Fibroblast of mammary gland (primary cell): Measurements from ENCODE around the gene GNA15.

Source experiments
- DNase-seq: peaks from one replicate; pipeline ENCODE4 v3.0.0-alpha.2; 2010; ENCODE audit warnings: low read depth
- H3K4me3 ChIP-seq: 2 replicates; pipeline ENCODE4 v1.5.1; 2011; ENCODE audit warnings: low read depth, mild to moderate bottlenecking, low read length, moderate library complexity; ENCODE audit not compliant: control insufficient read depth
- TF ChIP-seq, protein P1 (sequence below): conservative IDR thresholded peaks from 2 replicates; pipeline ENCODE4 v1.5.1; 2011; ENCODE audit warnings: low read depth, low read length, inconsistent platforms; ENCODE audit not compliant: control insufficient read depth, insufficient read depth

The GNA15 gene

DNA sequence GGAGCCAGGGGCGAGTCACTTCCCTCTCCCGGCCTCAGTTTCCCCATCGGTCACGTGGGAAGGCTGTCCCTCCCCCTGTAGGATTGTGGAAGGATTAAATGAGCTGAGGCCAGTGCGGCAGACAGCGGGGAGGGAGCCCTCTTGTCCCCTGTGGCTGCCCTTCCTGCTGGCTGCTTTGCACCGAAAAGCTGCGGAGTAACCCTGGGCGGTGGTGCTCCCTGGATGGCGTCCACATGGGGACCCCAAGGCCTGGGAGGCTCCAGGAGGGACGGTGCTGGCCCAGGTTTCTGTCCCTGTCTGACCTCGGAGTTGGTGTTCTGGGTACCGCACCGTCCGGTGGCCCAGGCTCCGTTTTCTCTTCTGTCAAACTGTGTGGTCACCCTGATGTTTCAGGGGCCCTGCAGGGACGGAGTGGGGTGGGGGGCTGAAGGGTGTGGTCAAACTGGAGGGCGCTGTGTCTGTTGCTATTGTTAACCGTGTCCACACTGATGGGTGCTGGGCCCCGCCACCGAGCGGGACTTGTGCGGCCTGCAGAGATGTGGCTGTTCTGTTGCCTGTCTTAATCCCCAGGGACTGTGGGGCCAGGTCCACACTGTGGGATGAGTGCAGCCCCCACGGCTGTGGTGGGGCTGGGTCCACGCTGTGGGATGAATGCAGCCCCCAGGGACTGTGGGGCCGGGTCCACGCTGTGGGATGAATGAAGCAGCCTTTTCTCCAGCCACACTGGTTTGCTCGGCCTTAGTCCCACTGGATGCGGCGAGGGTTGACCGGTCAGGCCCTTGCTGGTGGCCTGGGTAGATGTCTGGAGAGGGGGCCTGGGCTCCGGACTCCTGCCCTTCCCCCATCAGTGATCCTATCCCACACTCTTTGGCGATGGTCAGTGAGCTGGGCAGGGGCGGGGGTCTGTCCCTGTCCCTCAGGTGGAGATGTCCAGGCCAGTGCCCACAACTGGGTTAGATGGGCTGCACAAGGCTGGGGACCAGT is 34.8 kb upstream of the GNA15 start:
- H3K4me3 ChIP-seq: no peak overlapping the region
- TF ChIP-seq, protein P1, sequence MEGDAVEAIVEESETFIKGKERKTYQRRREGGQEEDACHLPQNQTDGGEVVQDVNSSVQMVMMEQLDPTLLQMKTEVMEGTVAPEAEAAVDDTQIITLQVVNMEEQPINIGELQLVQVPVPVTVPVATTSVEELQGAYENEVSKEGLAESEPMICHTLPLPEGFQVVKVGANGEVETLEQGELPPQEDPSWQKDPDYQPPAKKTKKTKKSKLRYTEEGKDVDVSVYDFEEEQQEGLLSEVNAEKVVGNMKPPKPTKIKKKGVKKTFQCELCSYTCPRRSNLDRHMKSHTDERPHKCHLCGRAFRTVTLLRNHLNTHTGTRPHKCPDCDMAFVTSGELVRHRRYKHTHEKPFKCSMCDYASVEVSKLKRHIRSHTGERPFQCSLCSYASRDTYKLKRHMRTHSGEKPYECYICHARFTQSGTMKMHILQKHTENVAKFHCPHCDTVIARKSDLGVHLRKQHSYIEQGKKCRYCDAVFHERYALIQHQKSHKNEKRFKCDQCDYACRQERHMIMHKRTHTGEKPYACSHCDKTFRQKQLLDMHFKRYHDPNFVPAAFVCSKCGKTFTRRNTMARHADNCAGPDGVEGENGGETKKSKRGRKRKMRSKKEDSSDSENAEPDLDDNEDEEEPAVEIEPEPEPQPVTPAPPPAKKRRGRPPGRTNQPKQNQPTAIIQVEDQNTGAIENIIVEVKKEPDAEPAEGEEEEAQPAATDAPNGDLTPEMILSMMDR: no peak
- no peak for DNase-seq

DNA sequence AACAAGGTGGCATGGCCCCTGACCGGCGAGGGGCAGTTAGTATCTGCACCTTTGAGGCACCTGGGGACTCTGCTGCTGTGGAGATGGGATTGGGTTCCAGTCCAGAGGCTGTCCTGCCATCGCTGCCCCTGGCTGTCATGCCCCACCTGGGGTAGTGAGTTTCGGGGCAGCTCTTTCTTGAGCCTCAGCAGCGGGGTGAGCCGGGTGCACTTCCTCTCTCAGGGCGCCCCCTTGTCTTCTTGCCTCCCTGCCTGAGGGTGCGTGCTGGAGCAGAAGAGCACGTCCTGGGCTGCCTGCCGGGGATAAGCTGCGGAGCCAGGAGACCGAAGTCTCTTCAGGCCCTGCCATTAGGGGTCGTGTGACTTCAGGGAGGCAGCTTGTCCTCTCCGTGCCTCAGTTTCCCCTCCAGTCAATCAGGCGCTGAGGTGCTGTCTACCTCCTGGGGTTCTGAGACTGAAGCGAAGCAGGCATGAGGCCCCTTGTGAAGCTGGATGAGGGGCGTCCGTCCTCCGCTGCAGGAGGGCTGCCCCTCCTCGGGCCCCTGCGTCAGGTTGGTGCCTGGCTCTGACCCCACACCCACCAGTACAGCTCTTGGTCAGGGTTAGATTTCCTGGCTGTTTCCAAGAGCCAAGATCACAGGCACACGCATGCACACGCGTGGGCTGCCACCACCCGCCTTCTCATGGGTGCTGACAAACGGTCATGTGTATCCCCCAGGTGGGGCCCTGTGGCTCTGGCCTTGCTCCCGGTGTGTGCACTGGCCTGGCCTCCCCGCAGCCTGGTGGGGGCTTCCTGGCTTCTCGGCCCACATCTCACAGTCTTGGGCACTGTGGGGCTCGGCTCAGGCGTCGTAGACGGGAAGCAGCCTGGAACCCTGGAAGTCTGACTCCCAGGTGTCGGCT is 33.3 kb upstream of the GNA15 start:
- TF ChIP-seq, protein P1: no peak
- no peak overlapping the region for H3K4me3 ChIP-seq
- DNase-seq: no peak

DNA sequence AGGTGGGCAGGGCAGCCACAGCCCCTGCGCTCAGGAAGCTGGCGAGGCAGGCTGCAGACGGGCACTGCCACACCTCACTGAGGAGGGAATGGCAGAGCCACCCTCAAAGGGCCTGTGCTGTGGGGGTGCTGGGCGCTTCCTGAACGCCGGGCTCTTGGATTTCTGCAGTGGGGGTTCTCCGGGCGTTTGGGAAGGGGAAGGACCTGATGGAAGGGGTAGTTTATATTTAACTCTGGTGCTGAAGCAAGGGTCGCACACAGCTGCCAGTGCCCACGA is 31.2 kb upstream of the GNA15 start:
- TF ChIP-seq, protein P1: no peak
- no peak overlapping the region for H3K4me3 ChIP-seq
- DNase-seq: no peak

DNA sequence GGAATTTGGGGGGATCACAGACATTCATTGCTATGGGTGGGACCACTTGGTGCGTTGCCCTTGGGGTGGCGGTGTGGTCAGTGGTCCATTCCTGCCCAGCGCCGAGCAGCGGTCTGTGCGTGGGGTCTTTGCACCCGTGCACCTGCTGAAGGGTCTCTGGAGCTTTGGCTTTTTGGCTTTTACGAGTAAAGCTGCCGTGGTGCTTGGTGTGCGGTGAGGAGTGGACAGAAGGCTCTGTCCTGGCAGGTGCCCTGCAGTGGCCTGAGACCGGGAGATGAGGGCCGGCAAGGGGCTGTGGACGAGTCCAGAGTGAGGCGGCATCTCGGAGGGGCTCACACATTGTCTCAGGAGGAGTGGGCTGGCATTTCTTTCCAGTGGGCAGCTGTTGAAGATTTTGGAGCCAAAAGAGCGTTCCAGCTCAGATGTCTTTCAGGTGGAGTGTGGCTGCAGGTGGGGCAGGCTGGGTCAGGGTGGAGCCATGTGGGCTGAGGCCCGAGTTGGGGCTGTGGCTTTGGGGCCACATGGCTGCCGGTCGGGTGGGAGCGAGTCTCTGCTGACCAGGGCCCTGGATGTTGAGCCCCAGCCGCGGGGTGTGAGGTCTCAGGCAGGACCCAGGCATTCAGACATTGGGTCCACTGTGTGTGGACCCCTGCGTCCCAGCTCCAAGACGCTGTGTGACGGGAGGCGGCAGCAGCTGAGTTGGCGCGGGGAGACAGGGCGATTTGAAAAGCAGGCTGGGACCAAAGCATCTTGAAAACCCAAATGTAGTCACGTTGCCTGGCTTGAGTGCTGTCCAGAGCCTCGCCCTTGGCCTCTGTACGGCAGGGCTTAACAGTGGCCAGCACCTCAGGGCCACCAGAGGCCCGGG is 30.0 kb upstream of the GNA15 start:
- DNase-seq: no peak

DNA sequence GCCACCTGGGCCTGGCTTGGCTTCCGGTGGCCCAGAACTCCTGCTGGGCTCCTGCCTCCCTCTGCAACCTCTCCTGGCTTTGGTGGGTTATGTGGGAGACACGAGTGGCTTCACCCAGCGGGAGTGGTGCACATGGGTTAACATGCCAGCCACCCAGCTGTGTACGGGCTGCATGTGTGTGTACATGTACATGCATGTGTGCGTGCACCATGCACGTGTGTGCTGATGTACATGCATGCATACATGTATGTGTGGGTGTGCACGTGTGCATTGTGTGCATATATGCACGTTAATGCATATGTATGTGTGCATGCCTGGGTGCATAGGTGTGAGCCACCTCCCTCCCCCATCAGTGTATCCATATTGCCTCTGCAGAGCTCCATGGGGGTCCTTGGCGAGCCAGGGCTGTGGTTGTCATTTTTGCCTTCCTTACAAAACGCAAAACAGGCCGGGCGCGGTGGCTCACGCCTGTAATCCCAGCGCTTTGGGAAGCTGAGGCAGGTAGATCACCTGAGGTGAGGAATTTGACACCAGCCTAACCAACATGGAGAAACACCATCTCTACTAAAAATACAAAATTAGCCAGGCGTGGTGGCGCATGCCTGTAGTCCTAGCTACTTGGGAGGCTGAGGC is 29.2 kb upstream of the GNA15 start:
- TF ChIP-seq, protein P1: no peak
- no peak overlapping the region for H3K4me3 ChIP-seq
- no peak for DNase-seq

More for the DNA sequence above, 30.0 kb upstream of the GNA15 start:
- H3K4me3 ChIP-seq: no peak overlapping the region
- TF ChIP-seq, protein P1: no peak
